Amniotic stem cell (primary cell): ENCODE results near the gene RAI1.

Experiments used
- DNase-seq: peaks from one replicate; lab custom pipeline; 2025; lab: John Stamatoyannopoulos, UW

RAI1 gene

GRCh38 chr17:17751489-17752088 lies 70.3 kb downstream of the RAI1 start:
- no peak for DNase-seq

- DNase-seq, result peak; percentile 85
Measured at GRCh38 chr17:17752089-17752820, 71.0 kb downstream of the RAI1 start.

- no peak for DNase-seq
Measured at GRCh38 chr17:17752821-17753321, 71.6 kb downstream of the RAI1 start.

GRCh38 chr17:17754719-17755686 lies 73.7 kb downstream of the RAI1 start:
- no peak for DNase-seq

GRCh38 chr17:17755715-17756114 lies 74.5 kb downstream of the RAI1 start:
- DNase-seq, result no peak

GRCh38 chr17:17757391-17757791 lies 76.1 kb downstream of the RAI1 start:
- no peak for DNase-seq

GRCh38 chr17:17757956-17758845 lies 76.9 kb downstream of the RAI1 start:
- DNase-seq, result no peak

- no peak for DNase-seq
Measured at GRCh38 chr17:17758941-17759563, 77.8 kb downstream of the RAI1 start.

- no peak for DNase-seq
Measured at GRCh38 chr17:17760350-17760749, 79.1 kb downstream of the RAI1 start.

- no peak for DNase-seq
Measured at GRCh38 chr17:17760872-17761550, 79.8 kb downstream of the RAI1 start.

GRCh38 chr17:17761894-17762743 lies 80.9 kb downstream of the RAI1 start:
- no peak for DNase-seq

GRCh38 chr17:17762744-17763105 lies 81.5 kb downstream of the RAI1 start:
- no peak for DNase-seq

- no peak for DNase-seq
Measured at GRCh38 chr17:17763136-17763535, 81.9 kb downstream of the RAI1 start.

GRCh38 chr17:17763734-17764133 lies 82.5 kb downstream of the RAI1 start:
- DNase-seq, result no peak

- no peak for DNase-seq
Measured at GRCh38 chr17:17765359-17766076, 84.3 kb downstream of the RAI1 start.

- DNase-seq, result no peak
Measured at GRCh38 chr17:17766077-17766743, 85.0 kb downstream of the RAI1 start.

GRCh38 chr17:17766744-17767120 lies 85.5 kb downstream of the RAI1 start:
- no peak for DNase-seq

- DNase-seq, result no peak
Measured at GRCh38 chr17:17767154-17767869, 86.1 kb downstream of the RAI1 start.
